PFSK-1 (cell line): ENCODE results near the gene SGMS2.
A peak's percentile ranks its signal among the peaks of the same experiment; 100 is the strongest.

ENCODE experiments used
- FOXP2 ChIP-seq: optimal IDR thresholded peaks from 2 replicates; pipeline ENCODE3; 2011; ENCODE audit warnings: borderline replicate concordance, control low read depth, inconsistent platforms; ENCODE audit not compliant: insufficient read depth; ENCODE audit errors: extremely low read length, extremely low read depth
- POLR2AphosphoS5 ChIP-seq: IDR thresholded peaks from 2 replicates; pipeline ENCODE4 v1.6.1; 2012; ENCODE audit warnings: low read depth, mild to moderate bottlenecking, control low read depth, low read length, moderate library complexity
- REST ChIP-seq, 2 experiments: IDR thresholded peaks; 2 replicates each; pipeline versions ENCODE4 v1.6.1 to v1.8.0; 2011 to 2012; ENCODE audit warnings: low read depth in 2 of 2, low read length in 2 of 2, control low read depth in 1 of 2, inconsistent platforms in 1 of 2, mild to moderate bottlenecking in 1 of 2, moderate library complexity in 1 of 2; ENCODE audit not compliant: insufficient read depth in 1 of 2
- SIN3A ChIP-seq: IDR thresholded peaks from 2 replicates; pipeline ENCODE4 v1.6.1; 2012; ENCODE audit warnings: mild to moderate bottlenecking, low read length, moderate library complexity, borderline replicate concordance; ENCODE audit not compliant: insufficient read depth
- TAF1 ChIP-seq: IDR thresholded peaks from 2 replicates; pipeline ENCODE4 v1.6.1; 2012; ENCODE audit warnings: low read length, control low read depth, borderline replicate concordance; ENCODE audit not compliant: insufficient read depth

Gene SGMS2

GRCh38 chr4:107917500-107917899 lies 92.8 kb downstream of the SGMS2 start:
- TF ChIP-seq REST (IDR thresholded peaks at IDR 0.05; ENCODE audit: insufficient read depth in 1 of 2, low read depth in 2 of 2, low read length in 2 of 2) (no peak), TAF1 (no peak), FOXP2 (no peak), POLR2AphosphoS5 (no peak), SIN3A (no peak)

GRCh38 chr4:107922486-107923473 lies 98.0 kb downstream of the SGMS2 start:
- no peak for TF ChIP-seq SIN3A
- TF ChIP-seq FOXP2, result no peak
- TF ChIP-seq TAF1, result no peak
- TF ChIP-seq REST (IDR thresholded peaks at IDR 0.05; ENCODE audit: insufficient read depth in 1 of 2, low read depth in 2 of 2, low read length in 2 of 2), result no peak
- TF ChIP-seq POLR2AphosphoS5, result no peak

GRCh38 chr4:107930821-107931774 lies 106.4 kb downstream of the SGMS2 start, which contains the start of gene CYP2U1:
Gene CYP2U1, plus strand, starts transcription at chr4:107931549. Its CDS starts 95 bp downstream, at chr4:107931644.
- TF ChIP-seq TAF1 (peak; percentile 62; the same call in 1 of the 2 replicates), POLR2AphosphoS5 (peak; percentile 40; the same call in 1 of the 2 replicates), SIN3A (no peak), FOXP2 (no peak), REST (IDR thresholded peaks at IDR 0.05; ENCODE audit: insufficient read depth in 1 of 2, low read depth in 2 of 2, low read length in 2 of 2) (no peak)

- TF ChIP-seq REST (IDR thresholded peaks at IDR 0.05; ENCODE audit: insufficient read depth in 1 of 2, low read depth in 2 of 2, low read length in 2 of 2), result no peak
Measured at GRCh38 chr4:107931775-107932321, 107.1 kb downstream of the SGMS2 start.
